CD4-positive, alpha-beta memory T cell (primary cell): ENCODE data around the gene DOC2B. TPM values are rescaled to one million over a fixed set of nuclear protein-coding genes. Genes with fewer than 3 reads are reported as not detected.

Experiments used
- CTCF ChIA-PET: fragments of 350-600 bp; sonication (Branson Sonifier 250); formaldehyde crosslinking; loops from one replicate; lab custom pipeline; 2021; ENCODE audit warnings: inconsistent platforms; ENCODE audit not compliant: partially characterized antibody; lab: Charles Lee
- POLR2A ChIA-PET: fragments of 350-600 bp; sonication (Branson Sonifier 250); formaldehyde crosslinking; loops from one replicate; lab custom pipeline; 2021; ENCODE audit not compliant: partially characterized antibody; lab: Charles Lee
- DNase-seq, 5 donors: peaks; one replicate each; pipeline versions ENCODE4 v3.0.0 to v3.0.0-alpha.2; 2020 to 2022; ENCODE audit warnings: mixed read lengths in 1 of 5
- H3K27ac ChIP-seq: one replicate; pipeline ENCODE4 v1.7.0; 2013; ENCODE audit warnings: low read depth, low read length
- H3K27me3 ChIP-seq: 2 replicates; pipeline ENCODE4 v1.7.0; 2013; ENCODE audit warnings: mild to moderate bottlenecking, low read length, moderate library complexity; ENCODE audit not compliant: insufficient read depth
- H3K36me3 ChIP-seq: 2 replicates; pipeline ENCODE4 v1.7.0; 2013; ENCODE audit warnings: mild to moderate bottlenecking, low read length, moderate library complexity; ENCODE audit not compliant: insufficient read depth
- H3K4me1 ChIP-seq: 2 replicates; pipeline ENCODE4 v1.7.0; 2013; ENCODE audit warnings: mild to moderate bottlenecking, low read length, moderate library complexity; ENCODE audit not compliant: insufficient read depth
- H3K4me3 ChIP-seq, 2 donors: one replicate each; pipeline ENCODE4 v1.7.0; 2013; ENCODE audit warnings: low read length in 2 of 2, mild to moderate bottlenecking in 1 of 2
- H3K9me3 ChIP-seq, 2 donors: one replicate each; pipeline ENCODE4 v1.7.0; 2013; ENCODE audit warnings: low read length in 2 of 2, control low read depth in 1 of 2; ENCODE audit not compliant: control insufficient read depth in 1 of 2
- H3K27ac Mint-ChIP-seq, 7 donors: one replicate each; pipeline ENCODE4 v1.8.0; 2020 to 2021; ENCODE audit warnings: mixed read lengths in 7 of 7, mild to moderate bottlenecking in 6 of 7, inconsistent platforms in 3 of 7, moderate library complexity in 3 of 7
- H3K27me3 Mint-ChIP-seq, 2 donors: one replicate each; pipeline ENCODE4 v1.8.0; 2020 to 2021; ENCODE audit warnings: mixed read lengths in 2 of 2
- H3K36me3 Mint-ChIP-seq, 2 donors: one replicate each; pipeline ENCODE4 v1.8.0; 2020 to 2021; ENCODE audit warnings: mixed read lengths in 2 of 2, inconsistent platforms in 1 of 2, mild to moderate bottlenecking in 1 of 2
- H3K4me1 Mint-ChIP-seq, 4 donors: one replicate each; pipeline ENCODE4 v1.8.0; 2020 to 2021; ENCODE audit warnings: mixed read lengths in 4 of 4, mild to moderate bottlenecking in 1 of 4
- H3K4me3 Mint-ChIP-seq, 8 donors: one replicate each; pipeline ENCODE4 v1.8.0; 2020 to 2021; ENCODE audit warnings: mixed read lengths in 8 of 8, mild to moderate bottlenecking in 7 of 8, moderate library complexity in 6 of 8, inconsistent platforms in 3 of 8
- H3K9me3 Mint-ChIP-seq, 8 donors: one replicate each; pipeline ENCODE4 v1.8.0; 2020 to 2021; ENCODE audit warnings: mixed read lengths in 8 of 8, mild to moderate bottlenecking in 5 of 8, inconsistent platforms in 3 of 8, moderate library complexity in 1 of 8
- intact Hi-C: fragments of 100-400 bp; cut with micrococcal nuclease; formaldehyde crosslinking; loops from one replicate; pipeline ENCODE4 v1.15.1; 2023
- polyA plus RNA-seq, 2 donors: library from polyadenylated mRNA; unstranded; fragments of 300-500 nt; fragmentation: Illumina TruSeq; gene quantifications; one replicate each; pipeline ENCODE4 v1.2.3, GENCODE V29; 2021
- total RNA-seq, 2 experiments: library from RNA; stranded (reverse); gene quantifications; one replicate each; pipeline ENCODE4 v1.2.3, GENCODE V29; 2021

The DOC2B gene
- total and polyA plus RNA-seq, 4 experiments from 2014 or later = 0.06 TPM; not detected in 3

- H3K4me3 Mint-ChIP-seq = no peak overlapping the region
- no peaks in the 10 kb centered on the region for H3K36me3 ChIP-seq
- ChIA-PET CTCF (no interaction called here), POLR2A (no interaction called here)
- intact Hi-C loops = no loop called here
- H3K27ac Mint-ChIP-seq = no peak overlapping the region
- H3K4me3 ChIP-seq = no peak overlapping the region
- no peaks in the 10 kb centered on the region for H3K9me3 ChIP-seq
- H3K36me3 Mint-ChIP-seq = no peaks in the 10 kb centered on the region
- H3K4me1 ChIP-seq = no peaks in the 10 kb centered on the region
- no peak for DNase-seq
- no peaks in the 10 kb centered on the region for H3K27me3 ChIP-seq
- H3K27me3 Mint-ChIP-seq = peaks cover 2 to 13% of the 10 kb centered on the region in 2 donors
- no peaks in the 10 kb centered on the region for H3K9me3 Mint-ChIP-seq
- H3K27ac ChIP-seq = no peak overlapping the region
- H3K4me1 Mint-ChIP-seq = no peaks in the 10 kb centered on the region
These were observed 15.5 kb downstream of the DOC2B start for GRCh38 chr17:165939-166338.

GRCh38 chr17:164303-165235 lies 16.9 kb downstream of the DOC2B start:
- Mint-ChIP-seq H3K9me3 (no peaks in the 10 kb centered on the region), H3K4me3 (no peak overlapping the region), H3K4me1 (no peaks in the 10 kb centered on the region), H3K27ac (no peak overlapping the region), H3K36me3 (no peaks in the 10 kb centered on the region), H3K27me3 (peaks cover 2 to 15% of the 10 kb centered on the region in 2 donors)
- Histone ChIP-seq H3K9me3 (no peaks in the 10 kb centered on the region), H3K36me3 (no peaks in the 10 kb centered on the region), H3K27ac (no peak overlapping the region), H3K4me1 (no peaks in the 10 kb centered on the region), H3K27me3 (no peaks in the 10 kb centered on the region), H3K4me3 (no peak overlapping the region)
- CTCF ChIA-PET = interaction anchor here (1.0 to 1.9 kb wide), 2 partner anchors 12 to 536 kb away, joined by 4 to 5 read pairs; no protein-coding TSS in a partner anchor
- intact Hi-C loops = no loop called here
- POLR2A ChIA-PET = no interaction called here
- DNase-seq = peak in 4 of 5 donors; percentile 11 to 22 (median 19)

- Histone ChIP-seq H3K4me3 (no peak overlapping the region), H3K27me3 (no peaks in the 10 kb centered on the region), H3K4me1 (no peaks in the 10 kb centered on the region), H3K27ac (no peak overlapping the region), H3K36me3 (no peaks in the 10 kb centered on the region), H3K9me3 (no peaks in the 10 kb centered on the region)
- Mint-ChIP-seq H3K4me3 (peak overlapping the region in 1 of 8 donors; percentile 18), H3K27me3 (peaks cover 2 to 10% of the 10 kb centered on the region in 2 donors), H3K27ac (no peak overlapping the region), H3K4me1 (no peaks in the 10 kb centered on the region), H3K9me3 (no peaks in the 10 kb centered on the region), H3K36me3 (no peaks in the 10 kb centered on the region)
- CTCF ChIA-PET = interaction anchor here (1.9 kb wide), 1 partner anchor 13 kb away, joined by 5 read pairs; no protein-coding TSS in a partner anchor
- no peak for DNase-seq
- POLR2A ChIA-PET = no interaction called here
- intact Hi-C loops = no loop called here
These were observed 17.8 kb downstream of the DOC2B start for GRCh38 chr17:163514-164098.

- no peaks in the 10 kb centered on the region for H3K36me3 Mint-ChIP-seq
- H3K27ac Mint-ChIP-seq = no peak overlapping the region
- H3K4me1 Mint-ChIP-seq = no peaks in the 10 kb centered on the region
- ChIA-PET POLR2A (no interaction called here), CTCF (interaction anchor here (1.2 to 1.9 kb wide), 2 partner anchors 14 to 537 kb away, joined by 5 read pairs; no protein-coding TSS in a partner anchor)
- Histone ChIP-seq H3K4me1 (no peaks in the 10 kb centered on the region), H3K36me3 (no peaks in the 10 kb centered on the region), H3K27me3 (no peaks in the 10 kb centered on the region), H3K4me3 (no peak overlapping the region), H3K9me3 (no peaks in the 10 kb centered on the region), H3K27ac (no peak overlapping the region)
- intact Hi-C loops = no loop called here
- H3K27me3 Mint-ChIP-seq = peaks cover 2 to 10% of the 10 kb centered on the region in 2 donors
- H3K4me3 Mint-ChIP-seq = no peak overlapping the region
- no peak for DNase-seq
- no peaks in the 10 kb centered on the region for H3K9me3 Mint-ChIP-seq
These were observed 18.8 kb downstream of the DOC2B start for GRCh38 chr17:162689-163088.

GRCh38 chr17:161481-161880 lies 20.0 kb downstream of the DOC2B start:
- no peaks in the 10 kb centered on the region for H3K9me3 Mint-ChIP-seq
- no peak overlapping the region for H3K27ac ChIP-seq
- no peak overlapping the region for H3K4me3 ChIP-seq
- H3K27me3 ChIP-seq = no peaks in the 10 kb centered on the region
- H3K4me1 Mint-ChIP-seq = no peaks in the 10 kb centered on the region
- no peak for DNase-seq
- no peaks in the 10 kb centered on the region for H3K36me3 Mint-ChIP-seq
- POLR2A ChIA-PET = no interaction called here
- CTCF ChIA-PET = no interaction called here
- H3K27me3 Mint-ChIP-seq = peaks cover 2 to 10% of the 10 kb centered on the region in 2 donors
- H3K4me1 ChIP-seq = no peaks in the 10 kb centered on the region
- no peak overlapping the region for H3K27ac Mint-ChIP-seq
- no peaks in the 10 kb centered on the region for H3K36me3 ChIP-seq
- no peaks in the 10 kb centered on the region for H3K9me3 ChIP-seq
- intact Hi-C loops = no loop called here
- H3K4me3 Mint-ChIP-seq = no peak overlapping the region

GRCh38 chr17:160336-160735 lies 21.1 kb downstream of the DOC2B start:
- Histone ChIP-seq H3K4me3 (no peak overlapping the region), H3K27me3 (no peaks in the 10 kb centered on the region), H3K4me1 (no peaks in the 10 kb centered on the region), H3K27ac (no peak overlapping the region), H3K9me3 (no peaks in the 10 kb centered on the region), H3K36me3 (no peaks in the 10 kb centered on the region)
- H3K27me3 Mint-ChIP-seq = peaks cover 2 to 7% of the 10 kb centered on the region in 2 donors
- no peaks in the 10 kb centered on the region for H3K9me3 Mint-ChIP-seq
- ChIA-PET CTCF (no interaction called here), POLR2A (no interaction called here)
- intact Hi-C loops = no loop called here
- no peaks in the 10 kb centered on the region for H3K36me3 Mint-ChIP-seq
- DNase-seq = no peak
- H3K4me3 Mint-ChIP-seq = no peak overlapping the region
- H3K4me1 Mint-ChIP-seq = no peaks in the 10 kb centered on the region
- H3K27ac Mint-ChIP-seq = no peak overlapping the region

- Histone ChIP-seq H3K4me3 (no peak overlapping the region), H3K27me3 (no peaks in the 10 kb centered on the region), H3K36me3 (no peaks in the 10 kb centered on the region), H3K4me1 (no peaks in the 10 kb centered on the region), H3K9me3 (no peaks in the 10 kb centered on the region), H3K27ac (no peak overlapping the region)
- CTCF ChIA-PET = no interaction called here
- H3K36me3 Mint-ChIP-seq = no peaks in the 10 kb centered on the region
- no peak for DNase-seq
- intact Hi-C loops = no loop called here
- no peak overlapping the region for H3K4me3 Mint-ChIP-seq
- POLR2A ChIA-PET = no interaction called here
- H3K27me3 Mint-ChIP-seq = peaks cover 2 to 7% of the 10 kb centered on the region in 2 donors
- H3K4me1 Mint-ChIP-seq = no peaks in the 10 kb centered on the region
- H3K9me3 Mint-ChIP-seq = no peaks in the 10 kb centered on the region
- no peak overlapping the region for H3K27ac Mint-ChIP-seq
These were observed 21.8 kb downstream of the DOC2B start for GRCh38 chr17:159609-160008.
